IMR-90 (cell line): ENCODE measurements around the gene STARD13. TPM values are rescaled to one million over a fixed set of nuclear protein-coding genes. Genes with fewer than 3 reads are reported as not detected.

Source experiments
- ATAC-seq: fragments of 200-7000 bp; cut with Tn5 transposase; 2 replicates; pipeline ENCODE4 v1.9.1; 2020; ENCODE audit warnings: low read depth, mild to moderate bottlenecking, moderate library complexity
- BruUV-seq: library from RNA; stranded (reverse); fragments of 400-500 nt; replicated peaks from 2 replicates; lab custom pipeline; 2021; lab: Mats Ljungman, UMichigan
- CTCF ChIA-PET: fragments of 300-600 bp; formaldehyde crosslinking; extraction: SDS; loops from one replicate; lab custom pipeline; 2021; ENCODE audit warnings: antibody characterized with exemption; lab: Yijun Ruan, JAX
- POLR2A ChIA-PET: fragments of 300-600 bp; sonication (Branson Sonifier 250); formaldehyde crosslinking; loops from one replicate; lab custom pipeline; 2022; ENCODE audit warnings: antibody characterized with exemption; ENCODE audit not compliant: unreplicated experiment; lab: Charles Lee
- DNase-seq: peaks from one replicate; pipeline ENCODE4 v3.0.0; 2013
- H2AFZ ChIP-seq: replicated peaks from 2 replicates; pipeline ENCODE3; 2013; ENCODE audit warnings: low read length, mild to moderate bottlenecking; ENCODE audit not compliant: poor library complexity
- H2AK5ac ChIP-seq: 2 replicates; pipeline ENCODE4 v1.6.1; 2013; ENCODE audit warnings: low read depth, low read length, inconsistent platforms
- H2AK9ac ChIP-seq: replicated peaks from 2 replicates; pipeline ENCODE3; 2013; ENCODE audit warnings: mild to moderate bottlenecking, low read depth, low read length, moderate library complexity; ENCODE audit not compliant: poor library complexity
- H2BK120ac ChIP-seq: 2 replicates; pipeline ENCODE4 v1.6.1; 2013; ENCODE audit warnings: low read depth, low read length, inconsistent platforms
- H2BK15ac ChIP-seq: 3 replicates; pipeline ENCODE4 v1.6.1; 2013; ENCODE audit warnings: low read depth, low read length, inconsistent platforms
- H2BK20ac ChIP-seq: 2 replicates; pipeline ENCODE4 v1.6.1; 2013; ENCODE audit warnings: low read depth, mild to moderate bottlenecking, inconsistent platforms, low read length, moderate library complexity
- H2BK5ac ChIP-seq: 2 replicates; pipeline ENCODE4 v1.6.1; 2013; ENCODE audit warnings: mild to moderate bottlenecking, low read depth, low read length, inconsistent platforms; ENCODE audit not compliant: poor library complexity, severe bottlenecking
- H3K14ac ChIP-seq: replicated peaks from 2 replicates; pipeline ENCODE4 v1.6.1; 2013; ENCODE audit warnings: low read depth, low read length, inconsistent platforms
- H3K18ac ChIP-seq: 2 replicates; pipeline ENCODE4 v1.6.1; 2013; ENCODE audit warnings: low read depth, low read length, control low read depth
- H3K23ac ChIP-seq: 2 replicates; pipeline ENCODE4 v1.6.1; 2013; ENCODE audit warnings: low read depth, low read length, inconsistent platforms
- H3K27ac ChIP-seq: 2 replicates; pipeline ENCODE4 v1.5.1; 2013; ENCODE audit warnings: mild to moderate bottlenecking, control low read depth, low read length; ENCODE audit not compliant: insufficient read depth
- H3K27me3 ChIP-seq: 2 replicates; pipeline ENCODE4 v1.6.1; 2013; ENCODE audit warnings: low read length; ENCODE audit not compliant: control insufficient read depth, insufficient read depth
- H3K36me3 ChIP-seq: 2 replicates; pipeline ENCODE4 v1.6.1; 2013; ENCODE audit warnings: low read length, mixed read lengths; ENCODE audit not compliant: control insufficient read depth, insufficient read depth
- H3K4ac ChIP-seq: 2 replicates; pipeline ENCODE4 v1.6.1; 2013; ENCODE audit warnings: low read depth, low read length, inconsistent platforms
- H3K4me1 ChIP-seq: 2 replicates; pipeline ENCODE4 v1.6.1; 2013; ENCODE audit warnings: low read length, mixed read lengths; ENCODE audit not compliant: control insufficient read depth, insufficient read depth
- H3K4me2 ChIP-seq: 2 replicates; pipeline ENCODE4 v1.6.1; 2013; ENCODE audit warnings: low read depth, mild to moderate bottlenecking, control low read depth, low read length, moderate library complexity
- H3K4me3 ChIP-seq: 2 replicates; pipeline ENCODE4 v1.5.1; 2013; ENCODE audit warnings: low read depth, mild to moderate bottlenecking, control low read depth, low read length, moderate library complexity; ENCODE audit not compliant: insufficient read depth
- H3K56ac ChIP-seq: 2 replicates; pipeline ENCODE4 v1.6.1; 2013; ENCODE audit warnings: low read length, inconsistent platforms; ENCODE audit not compliant: insufficient read depth; ENCODE audit errors: extremely low read depth
- H3K79me1 ChIP-seq, 2 experiments: 2 replicates each; pipeline ENCODE4 v1.6.1; 2013; ENCODE audit warnings: low read length in 2 of 2, inconsistent platforms in 1 of 2, low read depth in 1 of 2
- H3K9ac ChIP-seq: 2 replicates; pipeline ENCODE4 v1.6.1; 2013; ENCODE audit warnings: low read depth, low read length, control low read depth
- H3K9me1 ChIP-seq: 2 replicates; pipeline ENCODE4 v1.6.1; 2013; ENCODE audit warnings: low read length, inconsistent platforms; ENCODE audit not compliant: insufficient read depth
- H3K9me3 ChIP-seq: 2 replicates; pipeline ENCODE4 v1.6.1; 2013; ENCODE audit warnings: low read length; ENCODE audit not compliant: control insufficient read depth, insufficient read depth
- H4K20me1 ChIP-seq: 2 replicates; pipeline ENCODE4 v1.6.1; 2013; ENCODE audit warnings: low read length, inconsistent platforms; ENCODE audit not compliant: insufficient read depth
- H4K5ac ChIP-seq: 2 replicates; pipeline ENCODE4 v1.6.1; 2013; ENCODE audit warnings: mild to moderate bottlenecking, low read depth, low read length, control low read depth
- H4K8ac ChIP-seq, 2 experiments: 2 replicates each; pipeline ENCODE4 v1.6.1; 2013; ENCODE audit warnings: low read depth in 2 of 2, low read length in 2 of 2, control low read depth in 1 of 2, inconsistent platforms in 1 of 2
- H4K91ac ChIP-seq: 2 replicates; pipeline ENCODE4 v1.6.1; 2013; ENCODE audit warnings: low read depth, low read length, inconsistent platforms; ENCODE audit not compliant: insufficient read depth
- BHLHE40 ChIP-seq: fragments of 150-350 bp; IDR thresholded peaks from 2 replicates; pipeline ENCODE4 v1.6.1; 2016; ENCODE audit warnings: mild to moderate bottlenecking, low read depth, low read length
- CEBPB ChIP-seq: IDR thresholded peaks from 2 replicates; pipeline ENCODE4 v1.6.1; 2012; ENCODE audit warnings: low read depth, low read length, improper control_type of control experiment
- MAFK ChIP-seq: IDR thresholded peaks from 2 replicates; pipeline ENCODE4 v1.6.1; 2012; ENCODE audit warnings: low read depth, low read length, improper control_type of control experiment
- MAZ ChIP-seq: IDR thresholded peaks from 2 replicates; pipeline ENCODE4 v1.6.1; 2012; ENCODE audit warnings: low read depth, mild to moderate bottlenecking, low read length, improper control_type of control experiment, moderate library complexity, borderline replicate concordance
- POLR2A ChIP-seq: IDR thresholded peaks from 2 replicates; pipeline ENCODE4 v1.6.1; 2012; ENCODE audit warnings: mild to moderate bottlenecking, low read depth, low read length
- RAD21 ChIP-seq: IDR thresholded peaks from 2 replicates; pipeline ENCODE4 v1.6.1; 2012; ENCODE audit warnings: low read length, improper control_type of control experiment
- RFX5 ChIP-seq: IDR thresholded peaks from 2 replicates; pipeline ENCODE4 v1.8.0; 2012; ENCODE audit warnings: low read depth, mild to moderate bottlenecking, low read length, moderate library complexity
- USF2 ChIP-seq: fragments of 150-350 bp; IDR thresholded peaks from 2 replicates; pipeline ENCODE4 v1.6.1; 2017; ENCODE audit warnings: mild to moderate bottlenecking, antibody characterized with exemption, low read length, low read depth
- WGBS, 2 experiments: methylation state at CpG; one replicate each; pipeline versions ENCODE4 v1.1.5 to v1.1.7; 2013; ENCODE audit warnings: missing lambda C conversion rate in 2 of 2; ENCODE audit not compliant: insufficient read length in 1 of 2; ENCODE audit errors: extremely low coverage in 2 of 2; 5-methylcytosine and 5-hydroxymethylcytosine counted together
- dilution Hi-C: fragments of 300-500 bp; cut with HindIII; formaldehyde crosslinking; loops from one replicate; pipeline ENCODE4 v1.14.3; 2018; ENCODE audit warnings: low sequenced_read_pairs; ENCODE audit not compliant: unreplicated experiment
- in situ Hi-C: fragments of 300-500 bp; cut with MboI; formaldehyde crosslinking; loops from 3 replicates; pipeline ENCODE4 v1.14.3; 2019; ENCODE audit warnings: low sequenced_read_pairs, inconsistent platforms, mixed read lengths
- intact Hi-C: fragments of 100-400 bp; cut with micrococcal nuclease; formaldehyde crosslinking; loops from 2 replicates; pipeline ENCODE4 v1.10.0; 2022
- polyA plus RNA-seq, 3 experiments: library from polyadenylated mRNA; depleted of rRNA; stranded (reverse); fragments of >200 nt; gene quantifications; 2 replicates each; pipeline ENCODE4 v1.2.3, GENCODE V29; 2012; ENCODE audit warnings: low replicate concordance in 1 of 3
- total RNA-seq: library from RNA; depleted of rRNA; stranded (reverse); fragments of >200 nt; gene quantifications from 2 replicates; pipeline ENCODE4 v1.2.3, GENCODE V29; 2012

The STARD13 gene
- total and polyA plus RNA-seq, 2 of the 4 experiments (the other 2 are of a cell fraction), result 23.6 to 46.6 TPM

- Histone ChIP-seq H3K79me1 (peaks cover 40 to 84% of the 10 kb centered on the region in 2 experiments), H3K4me3 (no peak overlapping the region), H2AK9ac (no peak overlapping the region), H4K20me1 (peaks cover 53% of the 10 kb centered on the region), H2BK120ac (peak overlapping the region; percentile 66), H3K27me3 (no peaks in the 10 kb centered on the region), H4K91ac (peak overlapping the region; percentile 57), H2BK15ac (peak overlapping the region; percentile 67; the same call in 2 of the 3 replicates), H3K36me3 (peaks cover 5% of the 10 kb centered on the region; the same call in 1 of the 2 replicates), H3K9ac (no peak overlapping the region; the same call in 1 of the 2 replicates), H3K9me3 (no peaks in the 10 kb centered on the region), H3K23ac (peak overlapping the region; percentile 91), H3K9me1 (peaks cover 36% of the 10 kb centered on the region), H2AFZ (no peak overlapping the region), H3K27ac (peak overlapping the region; percentile 30; the same call in 1 of the 2 replicates), H3K18ac (peak overlapping the region; percentile 91), H3K56ac (no peak overlapping the region), H3K4ac (peak overlapping the region; percentile 71), H4K8ac (peak overlapping the region; percentile 8 to 78; a peak in 3 of 4 replicates), H3K4me1 (peaks cover 30% of the 10 kb centered on the region), H3K4me2 (peak overlapping the region; percentile 60), H2BK20ac (peak overlapping the region; percentile 72), H2BK5ac (peak overlapping the region; percentile 81), H2AK5ac (peak overlapping the region; percentile 67; the same call in 1 of the 2 replicates), H4K5ac (peak overlapping the region; percentile 67; the same call in 1 of the 2 replicates), H3K14ac (peak overlapping the region; percentile 87)
- dilution Hi-C loops, result no loop called here
- ATAC-seq (no peak), DNase-seq (no peak)
- no TSS peak for BruUV-seq
- intact Hi-C loops, result no loop called here
- CTCF ChIA-PET, result interaction anchor here (0.9 kb wide), 1 partner anchor 22 kb away, joined by 3 read pairs; no protein-coding TSS in a partner anchor
- TF ChIP-seq MAZ (no peak), USF2 (no peak), RAD21 (no peak), CEBPB (0 out of 2 replicates have a peak, but pooled peaks have one; percentile 21), POLR2A (no peak; the same call in 1 of the 2 replicates), MAFK (no peak), BHLHE40 (no peak), RFX5 (no peak)
- WGBS, 2 experiments, result no CpG with 5 or more reads among the region's 5 CpGs
- in situ Hi-C loops, result no loop called here
- POLR2A ChIA-PET, result no interaction called here
Observed at GRCh38 chr13:33206945-33207614, 78.5 kb downstream of the STARD13 start.
